OCI-LY1 (cell line): Measurements from ENCODE around the gene LINGO1.

ENCODE experiments used
- EZH2 ChIP-seq: fragments of 200-600 bp; sonication (generic), shearing (Covaris generic); IDR thresholded peaks from 2 replicates; pipeline ENCODE4 v1.8.0; 2017; ENCODE audit warnings: borderline replicate concordance, mixed run types, mild to moderate bottlenecking, antibody characterized with exemption, low read length, moderate library complexity, mixed read lengths
- TF ChIP-seq, protein P1 (sequence below): fragments of 200-600 bp; sonication (generic), shearing (Covaris generic); IDR thresholded peaks from 2 replicates; pipeline ENCODE4 v1.5.1; 2017; ENCODE audit warnings: mild to moderate bottlenecking, antibody characterized with exemption, low read length, moderate library complexity, mixed read lengths

GRCh38 chr15:77589839-77590238 is 42.9 kb downstream of the LINGO1 start:
- TF ChIP-seq, protein P1, sequence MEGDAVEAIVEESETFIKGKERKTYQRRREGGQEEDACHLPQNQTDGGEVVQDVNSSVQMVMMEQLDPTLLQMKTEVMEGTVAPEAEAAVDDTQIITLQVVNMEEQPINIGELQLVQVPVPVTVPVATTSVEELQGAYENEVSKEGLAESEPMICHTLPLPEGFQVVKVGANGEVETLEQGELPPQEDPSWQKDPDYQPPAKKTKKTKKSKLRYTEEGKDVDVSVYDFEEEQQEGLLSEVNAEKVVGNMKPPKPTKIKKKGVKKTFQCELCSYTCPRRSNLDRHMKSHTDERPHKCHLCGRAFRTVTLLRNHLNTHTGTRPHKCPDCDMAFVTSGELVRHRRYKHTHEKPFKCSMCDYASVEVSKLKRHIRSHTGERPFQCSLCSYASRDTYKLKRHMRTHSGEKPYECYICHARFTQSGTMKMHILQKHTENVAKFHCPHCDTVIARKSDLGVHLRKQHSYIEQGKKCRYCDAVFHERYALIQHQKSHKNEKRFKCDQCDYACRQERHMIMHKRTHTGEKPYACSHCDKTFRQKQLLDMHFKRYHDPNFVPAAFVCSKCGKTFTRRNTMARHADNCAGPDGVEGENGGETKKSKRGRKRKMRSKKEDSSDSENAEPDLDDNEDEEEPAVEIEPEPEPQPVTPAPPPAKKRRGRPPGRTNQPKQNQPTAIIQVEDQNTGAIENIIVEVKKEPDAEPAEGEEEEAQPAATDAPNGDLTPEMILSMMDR = no peak
- TF ChIP-seq EZH2 = no peak
